Heart right ventricle (tissue), 12 donors: Measurements from ENCODE around the gene SCAMP4. TPM values are rescaled to one million over a fixed set of nuclear protein-coding genes. Genes with fewer than 3 reads are reported as not detected.

Experiments used
- polyA plus RNA-seq, 2 donors: library from polyadenylated mRNA; stranded (reverse); fragments of 200-250 nt; gene quantifications; one replicate each; pipeline ENCODE4 v1.2.3, GENCODE V29; 2013
- total RNA-seq, 10 donors: library from RNA; stranded (reverse); fragmentation: NEBNext Ultra II Directional in 3 of 10; extraction: Animal tissue kit (Norgen Biotek cat#: 25700) in 3 of 10; gene quantifications; one replicate each; pipeline versions ENCODE4 v1.2.1 to v1.2.4, GENCODE V29; 2021 to 2023
- donor health status: ischemic (EF 13 %, LVEDD 7.1; RV severe dilation, severe dysfunction).
- donor health status: healthy with polysubstance abuse.
- donor health status: DM: no; HTN: yes; CAD: no.
- donor health status: DM: no; HTN: no; CAD: no.
- donor health status: ischemic (EF 25% LVEDD 6.9; RV normal size, moderate dysfunction).
- donor health status: ischemic (EF 25% LVEDD 5.7; RV mildly dilated, moderate dysfunction).
- donor health status: healthy.
- donor health status: nonischemic (EF 11% LVEDD 7.7; RV severe dilation, severe dysfunction).
- donor health status: DM: yes; HTN: yes; CAD: no.
- donor health status: PGD.
- donor health status: ischemic (EF 29% LVEDD 5.4; RV normal size, mild dysfunction).
- donor health status: nonischemic (EF 23%, LVEDD 6.1; RV moderate dilation, normal function).

Gene SCAMP4
- total and polyA plus RNA-seq, 12 donors = 11.7 to 24.2 (median 15.8) TPM

Other genes starting within 250 kb of the SCAMP4 start
- gene ONECUT3, start 151.9 kb upstream of the SCAMP4 start, total RNA-seq = not detected
- not detected for gene ONECUT3, start 151.9 kb upstream of the SCAMP4 start, polyA plus RNA-seq
- gene ATP8B3, start 93.1 kb upstream of the SCAMP4 start, total RNA-seq = 1 to 10 TPM in 2 of 10 donors, under 1 TPM in 8; 0.13 to 3.4 (median 0.48) TPM
- 1 to 10 TPM in 1 of 2 donors, under 1 TPM in 1; 0.80 to 1.3 TPM for gene ATP8B3, start 93.1 kb upstream of the SCAMP4 start, polyA plus RNA-seq
- 10 to 100 TPM; 13.1 to 20.1 (median 16.5) TPM for gene REXO1, start 56.9 kb upstream of the SCAMP4 start, total RNA-seq
- 10 to 100 TPM; 13.1 to 20.6 TPM for gene REXO1, start 56.9 kb upstream of the SCAMP4 start, polyA plus RNA-seq
- 10 to 100 TPM in 4 of 10 donors, 1 to 10 TPM in 6; 5.0 to 13.4 (median 7.6) TPM for gene KLF16, start 41.8 kb upstream of the SCAMP4 start, total RNA-seq
- 1 to 10 TPM; 4.0 to 8.6 TPM for gene KLF16, start 41.8 kb upstream of the SCAMP4 start, polyA plus RNA-seq
- 10 to 100 TPM; 45.1 to 68.0 (median 57.0) TPM for gene ABHD17A, start 19.9 kb upstream of the SCAMP4 start, total RNA-seq
- 100 to 1,000 TPM in 1 of 2 donors, 10 to 100 TPM in 1; 93.6 to 185 TPM for gene ABHD17A, start 19.9 kb upstream of the SCAMP4 start, polyA plus RNA-seq
- 1 to 10 TPM in 9 of 10 donors, under 1 TPM in 1; 0.94 to 3.2 (median 1.4) TPM for gene ADAT3, start within 50 bp of the SCAMP4 start, total RNA-seq
- gene ADAT3, start within 50 bp of the SCAMP4 start, polyA plus RNA-seq = 1 to 10 TPM; 2.0 to 4.3 TPM
- 10 to 100 TPM; 17.7 to 32.4 (median 23.7) TPM for gene CSNK1G2, start 35.8 kb downstream of the SCAMP4 start, total RNA-seq
- 10 to 100 TPM; 30.5 to 35.2 TPM for gene CSNK1G2, start 35.8 kb downstream of the SCAMP4 start, polyA plus RNA-seq
- gene BTBD2, start 110.3 kb downstream of the SCAMP4 start, total RNA-seq = 10 to 100 TPM; 45.1 to 70.4 (median 56.6) TPM
- 10 to 100 TPM; 42.8 to 55.2 TPM for gene BTBD2, start 110.3 kb downstream of the SCAMP4 start, polyA plus RNA-seq
- 100 to 1,000 TPM; 107 to 260 (median 144) TPM for gene MKNK2, start 145.8 kb downstream of the SCAMP4 start, total RNA-seq
- 100 to 1,000 TPM; 144 to 189 TPM for gene MKNK2, start 145.8 kb downstream of the SCAMP4 start, polyA plus RNA-seq
- 10 to 100 TPM; 10.0 to 30.5 (median 16.2) TPM for gene MOB3A, start 190.9 kb downstream of the SCAMP4 start, total RNA-seq
- 10 to 100 TPM in 1 of 2 donors, 1 to 10 TPM in 1; 8.9 to 12.8 TPM for gene MOB3A, start 190.9 kb downstream of the SCAMP4 start, polyA plus RNA-seq
- 1 to 10 TPM; 1.2 to 6.5 (median 2.2) TPM for gene IZUMO4, start 191.5 kb downstream of the SCAMP4 start, total RNA-seq
- gene IZUMO4, start 191.5 kb downstream of the SCAMP4 start, polyA plus RNA-seq = 10 to 100 TPM in 1 of 2 donors, 1 to 10 TPM in 1; 8.6 to 13.1 TPM
- gene AP3D1, start 246.2 kb downstream of the SCAMP4 start, total RNA-seq = 100 to 1,000 TPM in 1 of 10 donors, 10 to 100 TPM in 9; 68.4 to 168 (median 81.9) TPM
- 10 to 100 TPM; 63.9 to 95.1 TPM for gene AP3D1, start 246.2 kb downstream of the SCAMP4 start, polyA plus RNA-seq